GM18951 (cell line): Measurements from ENCODE around the gene GLP1R.

ENCODE experiments used
- POLR2A ChIP-seq: IDR thresholded peaks from 4 replicates; pipeline ENCODE4 v1.6.1; 2011; ENCODE audit warnings: mild to moderate bottlenecking; ENCODE audit not compliant: insufficient read length, insufficient read depth; ENCODE audit errors: extremely low read depth
- in situ Hi-C: fragments of 300-500 bp; cut with MboI; formaldehyde crosslinking; loops from one replicate; pipeline ENCODE4 v1.12.0; 2022; ENCODE audit warnings: low sequenced_read_pairs, mixed read lengths, inconsistent platforms; ENCODE audit not compliant: unreplicated experiment

The GLP1R gene

GRCh38 chr6:39026175-39026574 lies 22.4 kb upstream of the GLP1R start:
- in situ Hi-C loops, result no loop called here
- no peak for TF ChIP-seq POLR2A

DNA sequence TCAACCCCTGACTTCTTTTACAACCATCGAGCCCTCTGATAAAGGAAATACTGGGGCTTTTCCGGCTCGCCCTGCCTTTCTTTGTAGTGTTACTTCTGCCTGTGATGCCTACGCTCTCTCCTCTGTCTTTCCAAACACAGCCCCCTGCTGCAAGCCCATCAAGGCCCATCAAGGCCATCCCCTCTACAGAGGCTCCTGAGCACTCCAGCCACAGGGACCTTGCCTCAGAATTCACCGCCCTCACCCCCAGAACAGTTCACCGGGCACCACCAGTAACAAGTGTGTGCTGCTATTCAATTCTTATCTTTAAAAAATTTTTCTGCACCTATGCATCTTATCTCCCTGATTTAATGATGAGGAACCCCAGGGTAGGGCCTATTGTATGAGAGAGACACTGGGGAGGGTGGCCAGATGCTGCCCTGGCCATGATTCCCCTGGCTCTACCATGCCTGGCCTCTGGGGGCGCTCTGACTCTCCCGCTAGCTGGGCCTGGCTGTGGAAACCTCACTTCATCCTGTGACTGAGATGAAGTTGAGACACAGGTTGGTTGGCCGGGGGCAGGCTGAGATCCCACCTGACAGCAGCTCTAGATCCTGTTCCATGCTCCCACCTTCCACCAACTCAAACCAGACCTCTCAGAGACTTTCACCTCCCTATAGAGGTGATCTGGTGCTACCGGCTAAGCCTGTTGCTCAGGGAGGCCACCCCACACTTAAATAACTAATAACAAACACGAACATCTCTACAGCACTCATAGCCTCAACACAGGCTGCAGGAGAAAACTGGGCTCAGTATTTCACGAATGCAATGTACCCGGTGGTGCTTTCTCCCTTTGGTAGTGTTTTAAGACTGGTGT lies 19.2 kb upstream of the GLP1R start:
- no peak for TF ChIP-seq POLR2A
- in situ Hi-C loops, result no loop called here

- in situ Hi-C loops, result no loop called here
- no peak for TF ChIP-seq POLR2A
Observed at GRCh38 chr6:39035681-39036080, 12.9 kb upstream of the GLP1R start.

DNA sequence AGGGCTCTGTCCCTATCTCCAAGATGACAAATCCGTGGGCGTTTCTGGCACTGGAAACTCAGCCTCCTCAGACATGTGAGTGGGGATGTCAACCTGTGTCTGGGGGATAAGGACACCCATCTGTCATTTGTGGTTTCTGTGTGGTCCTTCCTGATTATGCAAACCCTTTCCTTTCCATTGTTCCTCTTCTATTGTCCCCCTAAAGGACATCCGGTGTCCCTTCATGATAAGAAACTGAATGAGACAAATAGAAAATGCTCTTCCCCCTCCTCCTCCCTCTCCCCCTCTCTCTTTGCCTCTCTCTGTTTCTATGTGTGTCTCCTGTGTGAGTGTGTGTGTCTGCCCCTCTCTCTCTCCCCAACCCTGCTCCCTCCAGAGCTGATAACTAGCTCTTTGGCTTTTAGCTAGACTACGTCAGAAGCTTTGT lies 11.5 kb upstream of the GLP1R start:
- in situ Hi-C loops, result no loop called here
- TF ChIP-seq POLR2A, result no peak

- in situ Hi-C loops, result no loop called here
- no peak for TF ChIP-seq POLR2A
Observed at GRCh38 chr6:39037707-39038106, 10.9 kb upstream of the GLP1R start.

DNA sequence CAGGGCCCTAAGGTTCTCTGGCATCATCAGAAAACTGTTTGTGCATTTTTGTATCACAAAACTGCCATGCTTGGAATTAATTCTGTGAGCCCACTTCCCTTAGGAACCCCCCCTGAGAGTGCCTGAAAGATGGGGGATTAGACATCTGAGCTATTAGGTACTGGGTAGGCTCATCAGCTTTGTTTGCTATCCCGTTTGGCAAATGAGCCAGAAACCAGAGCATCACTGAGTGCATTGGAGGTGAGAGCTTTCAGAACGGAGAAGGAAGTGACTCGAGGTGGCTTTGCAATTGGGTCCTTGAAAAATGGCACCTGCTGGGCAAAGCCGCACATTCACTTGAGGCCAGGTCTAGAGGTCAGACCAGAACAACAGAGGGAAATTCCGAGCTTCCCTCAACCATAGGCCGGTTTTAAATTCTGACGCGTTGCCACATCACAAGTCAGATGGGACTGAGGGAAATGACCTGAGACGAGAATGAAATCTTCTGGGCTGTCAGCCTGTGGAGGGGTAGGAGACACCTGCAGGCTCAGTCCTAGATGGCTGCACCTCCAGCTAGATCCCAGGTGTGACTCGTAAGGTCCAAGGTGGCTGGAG lies 8.4 kb upstream of the GLP1R start:
- no peak for TF ChIP-seq POLR2A
- in situ Hi-C loops, result no loop called here

DNA sequence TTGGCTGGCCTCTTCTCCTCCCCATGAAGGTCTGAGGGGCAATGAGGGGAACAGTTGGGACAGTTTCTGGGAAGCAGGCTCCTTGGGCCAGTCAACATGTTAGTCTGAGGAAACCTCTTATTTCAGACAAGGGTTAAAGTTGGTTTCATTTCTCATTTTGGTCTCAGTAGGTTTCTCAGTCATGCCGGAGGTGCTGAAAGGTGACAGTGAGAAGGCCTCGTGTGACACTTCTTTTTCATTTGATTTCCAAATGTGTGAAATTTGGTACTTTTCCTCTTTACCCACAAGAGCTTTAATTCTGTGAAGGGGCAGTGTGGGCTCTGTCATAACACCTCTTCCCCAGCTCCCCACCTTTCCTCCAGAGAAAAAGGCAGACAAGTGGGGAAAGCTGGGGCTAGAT lies 7.5 kb upstream of the GLP1R start:
- no peak for TF ChIP-seq POLR2A
- in situ Hi-C loops, result no loop called here

GRCh38 chr6:39043776-39044175 lies 4.8 kb upstream of the GLP1R start:
- TF ChIP-seq POLR2A, result no peak
- in situ Hi-C loops, result no loop called here

DNA sequence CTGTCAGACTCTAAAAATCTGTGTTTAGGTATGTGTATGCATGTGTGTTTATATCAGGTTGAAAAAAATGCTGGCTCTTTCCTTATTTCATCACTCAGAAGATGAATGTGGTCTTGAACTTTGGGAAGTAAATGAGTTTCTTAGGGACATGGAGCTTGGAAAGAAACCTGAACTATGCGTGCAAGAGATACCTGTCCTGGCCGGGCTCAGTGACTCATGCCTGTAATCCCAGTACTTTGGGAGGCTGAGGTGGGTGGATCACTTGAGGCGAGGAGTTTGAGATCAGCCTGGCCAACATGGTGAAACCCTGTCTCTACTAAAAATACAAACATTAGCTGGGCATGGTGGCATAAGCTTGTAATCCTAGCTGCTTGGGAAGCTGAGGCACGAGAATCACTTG lies 4.4 kb upstream of the GLP1R start:
- in situ Hi-C loops, result no loop called here
- no peak for TF ChIP-seq POLR2A

GRCh38 chr6:39047434-39048327 lies 900 bp upstream of the GLP1R start:
- in situ Hi-C loops, result no loop called here
- TF ChIP-seq POLR2A, result no peak

DNA sequence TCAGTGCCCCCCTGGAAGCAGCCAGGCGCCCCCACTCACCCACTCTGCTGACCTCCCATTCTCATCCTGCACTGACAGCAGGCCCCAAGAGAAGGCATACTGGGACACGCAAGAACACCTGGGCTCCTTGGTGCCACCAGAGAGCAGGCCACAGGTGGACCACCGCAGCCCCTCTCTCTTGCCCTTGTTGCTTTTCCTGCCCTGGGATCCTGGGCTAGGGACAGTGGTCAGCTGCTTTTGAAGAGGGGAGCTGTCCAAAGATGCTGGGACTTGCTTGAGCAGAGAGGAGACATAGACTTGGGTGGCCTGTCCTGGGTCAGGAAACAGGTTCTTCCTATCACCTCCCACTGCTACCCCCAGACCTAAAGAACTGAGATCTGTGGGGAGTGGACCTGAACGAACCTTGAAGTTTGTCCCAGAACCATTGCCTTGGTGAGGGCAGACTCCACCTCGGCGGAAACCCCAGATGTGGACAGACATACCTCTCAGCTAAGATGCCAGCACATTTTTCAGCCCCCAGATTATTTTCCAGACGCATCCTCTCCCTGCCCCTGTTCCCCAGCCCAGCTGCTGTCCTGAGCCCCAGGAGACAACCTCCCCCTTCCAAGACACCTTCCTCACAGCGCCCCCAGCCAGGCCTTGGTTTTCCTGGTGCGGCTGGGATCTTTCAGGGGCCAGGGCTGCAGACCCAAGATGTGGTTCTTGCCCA lies 1.1 kb downstream of the GLP1R start:
- in situ Hi-C loops, result no loop called here
- TF ChIP-seq POLR2A, result no peak

GRCh38 chr6:39050453-39051112 lies 2.0 kb downstream of the GLP1R start:
- in situ Hi-C loops, result no loop called here
- no peak for TF ChIP-seq POLR2A

- in situ Hi-C loops, result no loop called here
- TF ChIP-seq POLR2A, result no peak
Observed at GRCh38 chr6:39051399-39052122, 3.0 kb downstream of the GLP1R start.
